Measurements from ENCODE around the gene C1orf174. TPM values are rescaled to one million over a fixed set of nuclear protein-coding genes. Genes with fewer than 3 reads are reported as not detected.

Gene C1orf174
- total and polyA plus RNA-seq, 2 of the 13 experiments (the other 11 are each of a cell fraction or from before 2014, with no cell fraction given), result 21.6 to 31.4 TPM

DNA sequence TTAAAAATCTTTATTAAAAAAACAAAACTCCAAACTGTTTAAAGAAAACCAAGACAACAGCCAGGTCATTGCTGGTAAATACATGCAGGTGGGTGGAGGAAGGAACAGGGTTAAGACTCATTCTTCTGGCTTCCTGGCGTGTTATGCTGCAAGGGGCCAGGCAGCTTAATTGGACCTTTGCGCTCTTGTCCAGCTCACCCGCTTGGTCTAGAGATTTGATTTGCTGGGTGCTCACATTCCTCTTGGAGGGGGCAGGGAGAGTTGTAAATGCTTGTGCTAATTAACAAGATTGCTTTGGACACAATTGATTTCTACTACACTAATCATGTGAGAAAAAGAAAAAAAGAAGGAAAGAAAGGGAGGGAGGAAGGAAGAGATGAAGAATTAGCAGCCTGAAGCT, 53.5 kb downstream of the C1orf174 start:
- no peak for TF ChIP-seq NFE2L1 (CRISPR knock-in tag; IDR thresholded peaks at IDR 0.05; ENCODE audit: borderline replicate concordance)
- no peak overlapping the region for H3K9ac ChIP-seq (ENCODE audit: insufficient read depth, low read depth, low read length)
- intact Hi-C loops (cut with micrococcal nuclease; ENCODE audit: unreplicated experiment), result no loop called here
- ChIA-PET POLR2A (no interaction called here), CTCF (ENCODE audit: low intra/inter-chr PET ratio, low total read pairs) (no interaction called here)
- DNase-seq (ENCODE audit: low spot score) (no peak), ATAC-seq (no peak), FAIRE-seq (no peak)
- no peak overlapping the region for H3K4me2 ChIP-seq (ENCODE audit: low read depth, low read length)
- H3K9me3 ChIP-seq (ENCODE audit: low read length), result no peaks in the 10 kb centered on the region
- H3K79me2 ChIP-seq (ENCODE audit: insufficient read depth, low read length), result no peaks in the 10 kb centered on the region
- WGBS (ENCODE audit: low lambda C conversion rate), result 97% methylated on average over 3 of the region's 3 CpGs
- in situ Hi-C loops (cut with HindIII; ENCODE audit: extremely low pct_ligation_motif_present, low pct_unique_long_range_greater_than_20kb), result no loop called here
- no peak overlapping the region for H2AFZ ChIP-seq (ENCODE audit: low read length)
- no peaks in the 10 kb centered on the region for H3K27me3 ChIP-seq (ENCODE audit: control insufficient read depth in 1 of 2, insufficient read depth in 2 of 2, low read length in 2 of 2)
- no TSS peak for BruUV-seq (replicated peaks)
- H3K27ac ChIP-seq (ENCODE audit: extremely low read length, insufficient read depth, low read length), result no peak overlapping the region
- H3K36me3 ChIP-seq (replicated peaks in 1 of 2; ENCODE audit: control insufficient read depth in 1 of 2, insufficient read depth in 2 of 2, low read length in 2 of 2), result peaks cover 10 to 43% of the 10 kb centered on the region in 2 experiments
- no peak overlapping the region for H3K4me3 ChIP-seq (replicated peaks in 1 of 3; ENCODE audit: insufficient read depth in 1 of 3, low read depth in 2 of 3, low read length in 3 of 3)
- no peaks in the 10 kb centered on the region for H3K4me1 ChIP-seq (ENCODE audit: insufficient read depth, low read length)
- H4K20me1 ChIP-seq (ENCODE audit: insufficient read depth, low read length), result no peaks in the 10 kb centered on the region

DNA sequence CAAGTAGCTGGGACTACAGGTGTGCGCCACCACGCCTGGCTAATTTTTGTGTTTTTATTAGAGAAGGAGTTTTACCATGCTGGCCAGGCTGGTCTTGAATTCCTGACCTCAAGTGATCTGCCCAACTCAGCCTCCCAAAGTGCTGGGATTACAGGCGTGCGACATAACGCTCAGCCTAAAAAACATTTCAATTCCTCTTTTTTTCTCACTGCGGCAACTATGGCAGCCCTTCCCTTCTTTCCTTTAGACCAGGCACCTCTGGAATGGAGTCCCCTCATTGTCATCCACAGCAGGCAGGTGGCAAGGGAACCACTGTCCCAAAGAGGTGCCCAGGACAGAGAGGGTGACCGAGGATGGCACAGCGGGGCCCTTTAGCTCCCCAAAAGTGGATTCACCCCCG, 57.2 kb downstream of the C1orf174 start:
- DNase-seq (ENCODE audit: low spot score) (no peak), ATAC-seq (no peak), FAIRE-seq (no peak)
- TF ChIP-seq ZNF12 (CRISPR knock-in tag; IDR thresholded peaks at IDR 0.05) (no peak), ZNF496 (CRISPR knock-in tag; IDR thresholded peaks at IDR 0.05; ENCODE audit: insufficient replicate concordance) (no peak), RFXANK (CRISPR knock-in tag; IDR thresholded peaks at IDR 0.05) (no peak), SIN3B (IDR thresholded peaks at IDR 0.05; ENCODE audit: low read length) (no peak), SNAPC2 (CRISPR knock-in tag; IDR thresholded peaks at IDR 0.05) (no peak), KDM1A (CRISPR knock-in tag; IDR thresholded peaks at IDR 0.05) (no peak), ZNF703 (CRISPR knock-in tag; IDR thresholded peaks at IDR 0.05; ENCODE audit: borderline replicate concordance) (no peak), ZNF34 (CRISPR knock-in tag; IDR thresholded peaks at IDR 0.05; ENCODE audit: borderline replicate concordance) (no peak), CC2D1A (CRISPR knock-in tag; IDR thresholded peaks at IDR 0.05) (no peak), ZNF788 (CRISPR knock-in tag; IDR thresholded peaks at IDR 0.05; ENCODE audit: borderline replicate concordance) (no peak), BRCA1 (CRISPR knock-in tag; IDR thresholded peaks at IDR 0.05) (no peak), ZNF672 (CRISPR knock-in tag; IDR thresholded peaks at IDR 0.05) (no peak), DNMT1 (CRISPR knock-in tag; IDR thresholded peaks at IDR 0.05) (no peak)
- TF ChIP-seq, protein P1, sequence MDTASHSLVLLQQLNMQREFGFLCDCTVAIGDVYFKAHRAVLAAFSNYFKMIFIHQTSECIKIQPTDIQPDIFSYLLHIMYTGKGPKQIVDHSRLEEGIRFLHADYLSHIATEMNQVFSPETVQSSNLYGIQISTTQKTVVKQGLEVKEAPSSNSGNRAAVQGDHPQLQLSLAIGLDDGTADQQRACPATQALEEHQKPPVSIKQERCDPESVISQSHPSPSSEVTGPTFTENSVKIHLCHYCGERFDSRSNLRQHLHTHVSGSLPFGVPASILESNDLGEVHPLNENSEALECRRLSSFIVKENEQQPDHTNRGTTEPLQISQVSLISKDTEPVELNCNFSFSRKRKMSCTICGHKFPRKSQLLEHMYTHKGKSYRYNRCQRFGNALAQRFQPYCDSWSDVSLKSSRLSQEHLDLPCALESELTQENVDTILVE (CRISPR knock-in tag; IDR thresholded peaks at IDR 0.05), result no peak
- TF ChIP-seq, protein P2, sequence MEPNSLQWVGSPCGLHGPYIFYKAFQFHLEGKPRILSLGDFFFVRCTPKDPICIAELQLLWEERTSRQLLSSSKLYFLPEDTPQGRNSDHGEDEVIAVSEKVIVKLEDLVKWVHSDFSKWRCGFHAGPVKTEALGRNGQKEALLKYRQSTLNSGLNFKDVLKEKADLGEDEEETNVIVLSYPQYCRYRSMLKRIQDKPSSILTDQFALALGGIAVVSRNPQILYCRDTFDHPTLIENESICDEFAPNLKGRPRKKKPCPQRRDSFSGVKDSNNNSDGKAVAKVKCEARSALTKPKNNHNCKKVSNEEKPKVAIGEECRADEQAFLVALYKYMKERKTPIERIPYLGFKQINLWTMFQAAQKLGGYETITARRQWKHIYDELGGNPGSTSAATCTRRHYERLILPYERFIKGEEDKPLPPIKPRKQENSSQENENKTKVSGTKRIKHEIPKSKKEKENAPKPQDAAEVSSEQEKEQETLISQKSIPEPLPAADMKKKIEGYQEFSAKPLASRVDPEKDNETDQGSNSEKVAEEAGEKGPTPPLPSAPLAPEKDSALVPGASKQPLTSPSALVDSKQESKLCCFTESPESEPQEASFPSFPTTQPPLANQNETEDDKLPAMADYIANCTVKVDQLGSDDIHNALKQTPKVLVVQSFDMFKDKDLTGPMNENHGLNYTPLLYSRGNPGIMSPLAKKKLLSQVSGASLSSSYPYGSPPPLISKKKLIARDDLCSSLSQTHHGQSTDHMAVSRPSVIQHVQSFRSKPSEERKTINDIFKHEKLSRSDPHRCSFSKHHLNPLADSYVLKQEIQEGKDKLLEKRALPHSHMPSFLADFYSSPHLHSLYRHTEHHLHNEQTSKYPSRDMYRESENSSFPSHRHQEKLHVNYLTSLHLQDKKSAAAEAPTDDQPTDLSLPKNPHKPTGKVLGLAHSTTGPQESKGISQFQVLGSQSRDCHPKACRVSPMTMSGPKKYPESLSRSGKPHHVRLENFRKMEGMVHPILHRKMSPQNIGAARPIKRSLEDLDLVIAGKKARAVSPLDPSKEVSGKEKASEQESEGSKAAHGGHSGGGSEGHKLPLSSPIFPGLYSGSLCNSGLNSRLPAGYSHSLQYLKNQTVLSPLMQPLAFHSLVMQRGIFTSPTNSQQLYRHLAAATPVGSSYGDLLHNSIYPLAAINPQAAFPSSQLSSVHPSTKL (CRISPR knock-in tag; IDR thresholded peaks at IDR 0.05), result no peak
- Histone ChIP-seq H3K4me2 (ENCODE audit: low read depth, low read length) (no peak overlapping the region), H2AFZ (ENCODE audit: low read length) (no peak overlapping the region), H3K27me3 (ENCODE audit: control insufficient read depth in 1 of 2, insufficient read depth in 2 of 2, low read length in 2 of 2) (no peaks in the 10 kb centered on the region), H3K9me3 (ENCODE audit: low read length) (no peaks in the 10 kb centered on the region), H4K20me1 (ENCODE audit: insufficient read depth, low read length) (no peaks in the 10 kb centered on the region), H3K36me3 (replicated peaks in 1 of 2; ENCODE audit: control insufficient read depth in 1 of 2, insufficient read depth in 2 of 2, low read length in 2 of 2) (peaks cover 8 to 40% of the 10 kb centered on the region in 2 experiments; a peak in 4 of 5 replicates), H3K27ac (ENCODE audit: extremely low read length, insufficient read depth, low read length) (no peak overlapping the region), H3K4me1 (ENCODE audit: insufficient read depth, low read length) (no peaks in the 10 kb centered on the region), H3K4me3 (replicated peaks in 1 of 3; ENCODE audit: insufficient read depth in 1 of 3, low read depth in 2 of 3, low read length in 3 of 3) (no peak overlapping the region), H3K79me2 (ENCODE audit: insufficient read depth, low read length) (no peaks in the 10 kb centered on the region), H3K9ac (ENCODE audit: insufficient read depth, low read depth, low read length) (no peak overlapping the region)
- intact Hi-C loops (cut with micrococcal nuclease; ENCODE audit: unreplicated experiment), result no loop called here
- BruUV-seq (replicated peaks), result no TSS peak
- 99% methylated on average over 9 of the region's 9 CpGs for WGBS (ENCODE audit: low lambda C conversion rate)
- ChIA-PET CTCF (ENCODE audit: low intra/inter-chr PET ratio, low total read pairs) (no interaction called here), POLR2A (no interaction called here)
- in situ Hi-C loops (cut with HindIII; ENCODE audit: extremely low pct_ligation_motif_present, low pct_unique_long_range_greater_than_20kb), result no loop called here
